ENCODE measurements around the gene ENTPD5.

GRCh38 chr14:74045522-74045921 is 26.4 kb upstream of the ENTPD5 start:
- no peak for TF ChIP-seq CTCF (IDR thresholded peaks at IDR 0.05)
- no peak for TF ChIP-seq POLR2A (IDR thresholded peaks at IDR 0.05)
